ENCODE measurements around the gene CCHCR1.
"Not testable (repeated sequence)": the region's sequence is repeated elsewhere in the genome, so short reads cannot be mapped to it uniquely, and the experiment has no call there.

DNA sequence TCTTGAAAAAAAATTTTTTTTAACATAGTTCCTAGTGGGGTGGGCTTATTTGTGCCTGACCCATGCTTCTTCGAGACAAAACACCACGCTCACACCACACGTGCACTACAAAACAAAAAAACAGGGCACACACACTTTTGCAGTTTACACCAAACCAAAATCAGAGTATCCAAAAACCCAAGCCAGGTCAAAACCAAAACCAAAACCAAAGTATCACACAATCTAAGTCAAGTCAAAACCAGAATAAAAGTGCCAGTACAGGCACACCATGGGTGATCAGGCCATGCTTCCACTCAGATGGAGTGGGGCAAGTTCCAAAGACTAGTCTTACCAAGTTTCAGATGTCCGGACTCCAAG is 28.1 kb upstream of the CCHCR1 start:
- TF ChIP-seq, protein P1, sequence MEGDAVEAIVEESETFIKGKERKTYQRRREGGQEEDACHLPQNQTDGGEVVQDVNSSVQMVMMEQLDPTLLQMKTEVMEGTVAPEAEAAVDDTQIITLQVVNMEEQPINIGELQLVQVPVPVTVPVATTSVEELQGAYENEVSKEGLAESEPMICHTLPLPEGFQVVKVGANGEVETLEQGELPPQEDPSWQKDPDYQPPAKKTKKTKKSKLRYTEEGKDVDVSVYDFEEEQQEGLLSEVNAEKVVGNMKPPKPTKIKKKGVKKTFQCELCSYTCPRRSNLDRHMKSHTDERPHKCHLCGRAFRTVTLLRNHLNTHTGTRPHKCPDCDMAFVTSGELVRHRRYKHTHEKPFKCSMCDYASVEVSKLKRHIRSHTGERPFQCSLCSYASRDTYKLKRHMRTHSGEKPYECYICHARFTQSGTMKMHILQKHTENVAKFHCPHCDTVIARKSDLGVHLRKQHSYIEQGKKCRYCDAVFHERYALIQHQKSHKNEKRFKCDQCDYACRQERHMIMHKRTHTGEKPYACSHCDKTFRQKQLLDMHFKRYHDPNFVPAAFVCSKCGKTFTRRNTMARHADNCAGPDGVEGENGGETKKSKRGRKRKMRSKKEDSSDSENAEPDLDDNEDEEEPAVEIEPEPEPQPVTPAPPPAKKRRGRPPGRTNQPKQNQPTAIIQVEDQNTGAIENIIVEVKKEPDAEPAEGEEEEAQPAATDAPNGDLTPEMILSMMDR (IDR thresholded peaks at IDR 0.05; ENCODE audit: low read depth, low read length, missing input control), result not testable (repeated sequence)
- TF ChIP-seq RAD21 (IDR thresholded peaks at IDR 0.05); FOXA2 (IDR thresholded peaks at IDR 0.05); YY1 (IDR thresholded peaks at IDR 0.05); ZBTB33 (IDR thresholded peaks at IDR 0.05); EGR1 (IDR thresholded peaks at IDR 0.05; ENCODE audit: low read depth in 2 of 2); TAF1 (conservative IDR thresholded peaks at IDR 0.05); SP1 (IDR thresholded peaks at IDR 0.05); REST (IDR thresholded peaks at IDR 0.05); GABPA (IDR thresholded peaks at IDR 0.05 in 1 of 2, conservative IDR thresholded peaks at IDR 0.05 in 1 of 2); JUND (IDR thresholded peaks at IDR 0.05); HNF4G (IDR thresholded peaks at IDR 0.05): not testable (repeated sequence)
- TF ChIP-seq, protein P2, sequence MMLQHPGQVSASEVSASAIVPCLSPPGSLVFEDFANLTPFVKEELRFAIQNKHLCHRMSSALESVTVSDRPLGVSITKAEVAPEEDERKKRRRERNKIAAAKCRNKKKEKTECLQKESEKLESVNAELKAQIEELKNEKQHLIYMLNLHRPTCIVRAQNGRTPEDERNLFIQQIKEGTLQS (IDR thresholded peaks at IDR 0.05), result not testable (repeated sequence)
